Motor neuron (in vitro differentiated cells): ENCODE data around the gene EIF2B4. TPM values are rescaled to one million over a fixed set of nuclear protein-coding genes. Genes with fewer than 3 reads are reported as not detected.

ENCODE experiments used
- ATAC-seq, 8 experiments: fragments of 200-7000 bp; cut with Tn5 transposase; replicated peaks in 6 of 8; 2 replicates each; pipeline ENCODE4 v1.8.0; 2021; ENCODE audit warnings: mild to moderate bottlenecking in 8 of 8, moderate library complexity in 8 of 8
- H3K27ac ChIP-seq, 2 donors: fragments of 250-450 bp; sonication (Bioruptor Pico); 2 replicates each; pipeline ENCODE4 v1.9.0; 2021; ENCODE audit warnings: antibody characterized with exemption in 2 of 2, mild to moderate bottlenecking in 2 of 2, moderate library complexity in 1 of 2
- H3K4me1 ChIP-seq, 2 donors: fragments of 250-450 bp; sonication (Bioruptor Pico); replicated peaks in 1 of 2; 2 replicates each; pipeline ENCODE4 v1.6.1; 2021; ENCODE audit warnings: antibody characterized with exemption in 2 of 2, mild to moderate bottlenecking in 2 of 2, moderate library complexity in 1 of 2
- H3K4me3 ChIP-seq, 5 donors: fragments of 250-450 bp; sonication (Bioruptor Pico); 2 replicates each; pipeline ENCODE4 v1.9.0; 2021; ENCODE audit warnings: antibody characterized with exemption in 5 of 5, mild to moderate bottlenecking in 5 of 5, moderate library complexity in 4 of 5
- WGBS, 10 experiments: fragments of 450-650 bp; shearing (Covaris generic); methylation state at CpG; one replicate each; pipeline ENCODE4 v1.0.0; 2022; 5-methylcytosine and 5-hydroxymethylcytosine counted together
- in situ Hi-C, 9 experiments: fragments of 400-800 bp; cut with MboI; loops; one replicate each; pipeline ENCODE4 v1.15.0; 2021; ENCODE audit warnings: low sequenced_read_pairs in 9 of 9, low pct_unique_long_range_greater_than_20kb in 2 of 9; ENCODE audit not compliant: unreplicated experiment in 9 of 9
- total RNA-seq, 8 experiments: library from RNA; unstranded; fragments of 300-600 nt; gene quantifications; 2 replicates each; pipeline versions ENCODE4 v1.2.3 to v1.2.4, GENCODE V29; 2022

EIF2B4 gene
- total RNA-seq, 8 experiments from 2014 or later = 24.0 to 51.7 (median 34.6) TPM

- Histone ChIP-seq H3K4me1 (peaks cover 16 to 20% of the 10 kb centered on the region in 2 donors), H3K4me3 (no peak overlapping the region), H3K27ac (peak overlapping the region; percentile 80 to 92)
- in situ Hi-C loops = no loop called here
- no peak for ATAC-seq
- 66 to 100% (median 100%) methylated on average over 1 to 4 of the region's 10 CpGs; no CpG with 5 or more reads in 1 of the 10 experiments for WGBS, 10 experiments
These were observed 11.5 kb upstream of the EIF2B4 start for GRCh38 chr2:27381577-27382181.

- Histone ChIP-seq H3K27ac (peak within 1 kb of the TSS; percentile 87 to 93), H3K4me3 (peak within 1 kb of the TSS; percentile 57 to 86 (median 65)), H3K4me1 (peaks cover 16 to 20% of the 10 kb centered on the region in 2 donors)
- peak; percentile 85 to 95 (median 94) for ATAC-seq
- whole genome bisulfite sequencing, 10 experiments = 0 to 80% (median 40%) methylated on average over 1 to 13 of the region's 67 CpGs; no CpG with 5 or more reads in 4 of the 10 experiments
- in situ Hi-C loops = no loop called here
These were observed 10.7 kb upstream of the EIF2B4 start, which contains the start of gene ZNF513 for GRCh38 chr2:27380626-27381545. Gene ZNF513 (minus strand): TSS chr2:27380734. CDS start chr2:27380526, 208 bp downstream.

- in situ Hi-C loops = no loop called here
- peak in 4 of 8 experiments; percentile 5 to 56 (median 34) for ATAC-seq
- Histone ChIP-seq H3K27ac (peak overlapping the region; percentile 87 to 93), H3K4me1 (peaks cover 16 to 20% of the 10 kb centered on the region in 2 donors), H3K4me3 (peak overlapping the region; percentile 57 to 86 (median 65))
- WGBS, 10 experiments = 0 to 1% (median 0%) methylated on average over 3 to 13 of the region's 35 CpGs; no CpG with 5 or more reads in 7 of the 10 experiments
These were observed 9.9 kb upstream of the EIF2B4 start for GRCh38 chr2:27379836-27380625.

GRCh38 chr2:27379383-27379835 is 9.3 kb upstream of the EIF2B4 start:
- in situ Hi-C loops = no loop called here
- Histone ChIP-seq H3K4me3 (peak overlapping the region; percentile 57 to 86 (median 65)), H3K4me1 (peaks cover 16 to 20% of the 10 kb centered on the region in 2 donors), H3K27ac (peak overlapping the region in 1 of 2 donors; percentile 93)
- ATAC-seq = no peak
- 50 to 100% (median 75%) methylated on average over 1 to 2 of the region's 2 CpGs for WGBS, 10 experiments

- no peak for ATAC-seq
- Histone ChIP-seq H3K27ac (no peak overlapping the region), H3K4me3 (peak overlapping the region; percentile 57 to 86 (median 65)), H3K4me1 (peaks cover 16 to 20% of the 10 kb centered on the region in 2 donors)
- in situ Hi-C loops = no loop called here
- no CpG with 5 or more reads among the region's 9 CpGs for WGBS, 10 experiments
These were observed 8.7 kb upstream of the EIF2B4 start for GRCh38 chr2:27378809-27379290.

GRCh38 chr2:27378096-27378808 is 8.1 kb upstream of the EIF2B4 start:
- Histone ChIP-seq H3K27ac (no peak overlapping the region), H3K4me1 (peaks cover 16 to 20% of the 10 kb centered on the region in 2 donors), H3K4me3 (no peak overlapping the region)
- 40 to 100% (median 80%) methylated on average over 1 to 3 of the region's 29 CpGs; no CpG with 5 or more reads in 5 of the 10 experiments for WGBS, 10 experiments
- in situ Hi-C loops = no loop called here
- no peak for ATAC-seq

GRCh38 chr2:27377618-27378095 is 7.5 kb upstream of the EIF2B4 start:
- ATAC-seq = no peak
- Histone ChIP-seq H3K27ac (no peak overlapping the region), H3K4me1 (peaks cover 16 to 20% of the 10 kb centered on the region in 2 donors), H3K4me3 (no peak overlapping the region)
- in situ Hi-C loops = no loop called here
- WGBS, 10 experiments = 70 to 95% (median 93%) methylated on average over 2 to 15 of the region's 18 CpGs; no CpG with 5 or more reads in 7 of the 10 experiments

GRCh38 chr2:27376866-27377617 is 6.9 kb upstream of the EIF2B4 start:
- no peak for ATAC-seq
- in situ Hi-C loops = no loop called here
- WGBS, 10 experiments = 90 to 100% (median 97%) methylated on average over 1 to 4 of the region's 10 CpGs; no CpG with 5 or more reads in 6 of the 10 experiments
- Histone ChIP-seq H3K27ac (no peak overlapping the region), H3K4me1 (peaks cover 16 to 20% of the 10 kb centered on the region in 2 donors), H3K4me3 (no peak overlapping the region)

- in situ Hi-C loops = no loop called here
- WGBS, 10 experiments = 60 to 100% (median 95%) methylated on average over 2 to 8 of the region's 16 CpGs; no CpG with 5 or more reads in 3 of the 10 experiments
- H3K4me1 ChIP-seq = peaks cover 17 to 22% of the 10 kb centered on the region in 2 donors
These were observed 6.2 kb upstream of the EIF2B4 start for GRCh38 chr2:27376151-27376865.

GRCh38 chr2:27375513-27376099 is 5.5 kb upstream of the EIF2B4 start:
- ATAC-seq = no peak
- 60 to 100% (median 95%) methylated on average over 1 to 7 of the region's 20 CpGs; no CpG with 5 or more reads in 4 of the 10 experiments for WGBS, 10 experiments
- in situ Hi-C loops = no loop called here
- Histone ChIP-seq H3K27ac (no peak overlapping the region), H3K4me1 (peaks cover 15 to 18% of the 10 kb centered on the region in 2 donors), H3K4me3 (no peak overlapping the region)

More at GRCh38 chr2:27376151-27376865, 6.2 kb upstream of the EIF2B4 start:
- no peak overlapping the region for H3K4me3 ChIP-seq
- no peak for ATAC-seq
- no peak overlapping the region for H3K27ac ChIP-seq
